OCI-LY7 (cell line): ENCODE measurements around the gene ELK4. TPM values are rescaled to one million over a fixed set of nuclear protein-coding genes. Genes with fewer than 3 reads are reported as not detected.

Experiments
- BruUV-seq: library from RNA; stranded (reverse); fragments of 400-500 nt; replicated peaks from 2 replicates; lab custom pipeline; 2021; lab: Mats Ljungman, UMichigan
- CTCF ChIA-PET: fragments of 300-600 bp; sonication (Branson Sonifier 250); formaldehyde crosslinking; loops from one replicate; lab custom pipeline; 2022; ENCODE audit warnings: antibody characterized with exemption; ENCODE audit not compliant: unreplicated experiment; lab: Charles Lee
- POLR2A ChIA-PET: fragments of 300-600 bp; sonication (Branson Sonifier 250); formaldehyde crosslinking; loops from one replicate; lab custom pipeline; 2022; ENCODE audit warnings: antibody characterized with exemption; lab: Charles Lee
- DNase-seq: peaks from one replicate; pipeline ENCODE4 v3.0.0-alpha.2; 2015; ENCODE audit warnings: low spot score
- H2AFZ ChIP-seq: fragments of 200-600 bp; sonication (generic), shearing (Covaris generic); 2 replicates; pipeline ENCODE4 v1.6.1; 2014; ENCODE audit warnings: mild to moderate bottlenecking, antibody characterized with exemption, low read length, moderate library complexity
- H3K27ac ChIP-seq: fragments of 200-600 bp; sonication (generic); 2 replicates; pipeline ENCODE4 v1.5.1; 2014; ENCODE audit warnings: mixed run types, low read depth, mild to moderate bottlenecking, moderate library complexity, low read length, inconsistent platforms; ENCODE audit not compliant: poor library complexity, severe bottlenecking
- H3K36me3 ChIP-seq: fragments of 200-600 bp; sonication (generic); 2 replicates; pipeline ENCODE4 v1.6.1; 2014; ENCODE audit warnings: mild to moderate bottlenecking, antibody characterized with exemption, low read length, moderate library complexity, mixed read lengths; ENCODE audit not compliant: insufficient read depth
- H3K4me1 ChIP-seq: fragments of 200-600 bp; sonication (generic); 2 replicates; pipeline ENCODE4 v1.5.1; 2014; ENCODE audit warnings: mild to moderate bottlenecking, low read length; ENCODE audit not compliant: insufficient read depth, poor library complexity, severe bottlenecking
- H3K4me2 ChIP-seq: fragments of 200-600 bp; sonication (generic); 2 replicates; pipeline ENCODE4 v1.6.1; 2014; ENCODE audit warnings: mild to moderate bottlenecking, low read length
- H3K4me3 ChIP-seq: fragments of 200-600 bp; sonication (generic); 2 replicates; pipeline ENCODE4 v1.5.1; 2014; ENCODE audit warnings: mild to moderate bottlenecking, low read depth, low read length; ENCODE audit not compliant: poor library complexity, severe bottlenecking
- H3K79me2 ChIP-seq: fragments of 200-600 bp; sonication (generic); 2 replicates; pipeline ENCODE4 v1.6.1; 2016; ENCODE audit warnings: low read depth, mild to moderate bottlenecking, low read length, moderate library complexity, mixed read lengths; ENCODE audit not compliant: insufficient read depth
- H3K9me2 ChIP-seq: fragments of 200-600 bp; sonication (generic); 2 replicates; pipeline ENCODE4 v1.6.1; 2016; ENCODE audit warnings: mild to moderate bottlenecking, low read length, mixed read lengths; ENCODE audit not compliant: insufficient read depth
- H3K9me3 ChIP-seq: fragments of 200-600 bp; sonication (generic); 2 replicates; pipeline ENCODE4 v1.6.1; 2014; ENCODE audit warnings: mild to moderate bottlenecking, mixed run types, low read length, mixed read lengths
- H4K20me1 ChIP-seq: fragments of 200-600 bp; sonication (generic); 2 replicates; pipeline ENCODE4 v1.6.1; 2014; ENCODE audit warnings: mild to moderate bottlenecking, antibody characterized with exemption, low read length, moderate library complexity, mixed read lengths; ENCODE audit not compliant: insufficient read depth
- EZH2phosphoT487 ChIP-seq: fragments of 200-600 bp; sonication (generic); IDR thresholded peaks from 2 replicates; pipeline ENCODE4 v1.6.1; 2018; ENCODE audit warnings: low read depth, borderline replicate concordance, mild to moderate bottlenecking, mixed run types, antibody characterized with exemption, low read length, moderate library complexity, mixed read lengths
- intact Hi-C: fragments of 100-400 bp; cut with micrococcal nuclease; formaldehyde crosslinking; loops from one replicate; pipeline ENCODE4 v1.10.0; 2022; ENCODE audit not compliant: unreplicated experiment
- total RNA-seq, 2 experiments: library from RNA; depleted of rRNA in 1 of 2; stranded (reverse); fragments of >200 nt in 1 of 2; shearing (Covaris generic) in 1 of 2; gene quantifications; 2 replicates each; pipeline ENCODE4 v1.2.3, GENCODE V29; 2014 to 2022
- TF ChIP-seq, protein P1 (sequence below): fragments of 200-600 bp; sonication (generic); conservative IDR thresholded peaks from 2 replicates; pipeline ENCODE4 v1.5.1; 2014; ENCODE audit warnings: mild to moderate bottlenecking, antibody characterized with exemption, low read length, moderate library complexity, mixed read lengths

Gene ELK4
- total RNA-seq, 2 experiments from 2014 or later, result 26.4 to 88.3 TPM

DNA sequence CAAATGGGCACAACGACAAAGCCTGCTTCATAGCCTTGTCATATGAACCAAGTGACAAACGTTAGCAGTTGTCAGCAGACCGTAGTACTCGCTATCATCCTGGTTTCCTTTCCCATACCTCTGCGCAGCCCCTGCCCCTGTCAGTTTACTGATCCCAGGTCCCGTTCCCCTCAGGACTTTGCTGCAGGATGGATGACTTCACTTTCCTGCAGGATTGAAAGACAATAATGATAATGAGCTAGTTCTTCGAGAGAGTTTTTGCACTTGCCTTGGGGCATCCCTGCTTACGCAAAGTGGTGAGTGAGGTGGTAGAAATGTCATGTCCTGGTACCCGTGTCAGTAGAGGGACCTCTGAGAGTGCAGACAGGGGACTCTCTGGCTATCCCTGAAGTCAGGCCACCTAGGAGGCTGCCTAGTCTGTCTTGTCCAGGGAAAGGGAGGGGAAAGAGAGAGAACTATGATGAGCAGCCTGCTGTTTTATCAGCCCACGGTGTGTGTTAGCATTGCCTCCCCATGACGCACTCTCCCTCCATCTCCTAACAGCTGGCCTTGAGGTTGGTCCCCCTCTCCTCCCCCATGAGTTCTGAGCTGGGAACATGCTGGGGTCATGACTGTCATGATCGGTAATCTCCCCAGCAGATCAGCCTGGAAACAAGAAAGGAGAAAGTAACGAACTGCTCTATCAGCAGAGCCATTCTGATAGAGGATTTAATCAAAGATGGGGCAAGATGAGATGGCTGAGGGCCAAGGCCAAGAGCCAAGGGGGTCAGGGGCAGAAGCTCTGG is 53.7 kb downstream of the ELK4 start:
- CTCF ChIA-PET, result no interaction called here
- POLR2A ChIA-PET, result interaction anchor here (0.6 kb wide), 1 partner anchor 114 kb away, joined by 3 read pairs; no protein-coding TSS in a partner anchor
- Histone ChIP-seq H3K27ac (no peak overlapping the region), H3K9me2 (no peaks in the 10 kb centered on the region), H2AFZ (no peak overlapping the region), H3K79me2 (no peaks in the 10 kb centered on the region), H4K20me1 (no peaks in the 10 kb centered on the region), H3K4me1 (peaks cover 10% of the 10 kb centered on the region), H3K36me3 (no peaks in the 10 kb centered on the region), H3K4me2 (no peak overlapping the region), H3K4me3 (no peak overlapping the region), H3K9me3 (no peaks in the 10 kb centered on the region)
- no peak for DNase-seq
- no peak for TF ChIP-seq EZH2phosphoT487
- TF ChIP-seq, protein P1, sequence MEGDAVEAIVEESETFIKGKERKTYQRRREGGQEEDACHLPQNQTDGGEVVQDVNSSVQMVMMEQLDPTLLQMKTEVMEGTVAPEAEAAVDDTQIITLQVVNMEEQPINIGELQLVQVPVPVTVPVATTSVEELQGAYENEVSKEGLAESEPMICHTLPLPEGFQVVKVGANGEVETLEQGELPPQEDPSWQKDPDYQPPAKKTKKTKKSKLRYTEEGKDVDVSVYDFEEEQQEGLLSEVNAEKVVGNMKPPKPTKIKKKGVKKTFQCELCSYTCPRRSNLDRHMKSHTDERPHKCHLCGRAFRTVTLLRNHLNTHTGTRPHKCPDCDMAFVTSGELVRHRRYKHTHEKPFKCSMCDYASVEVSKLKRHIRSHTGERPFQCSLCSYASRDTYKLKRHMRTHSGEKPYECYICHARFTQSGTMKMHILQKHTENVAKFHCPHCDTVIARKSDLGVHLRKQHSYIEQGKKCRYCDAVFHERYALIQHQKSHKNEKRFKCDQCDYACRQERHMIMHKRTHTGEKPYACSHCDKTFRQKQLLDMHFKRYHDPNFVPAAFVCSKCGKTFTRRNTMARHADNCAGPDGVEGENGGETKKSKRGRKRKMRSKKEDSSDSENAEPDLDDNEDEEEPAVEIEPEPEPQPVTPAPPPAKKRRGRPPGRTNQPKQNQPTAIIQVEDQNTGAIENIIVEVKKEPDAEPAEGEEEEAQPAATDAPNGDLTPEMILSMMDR, result no peak
- no TSS peak for BruUV-seq
- intact Hi-C loops, result no loop called here

DNA sequence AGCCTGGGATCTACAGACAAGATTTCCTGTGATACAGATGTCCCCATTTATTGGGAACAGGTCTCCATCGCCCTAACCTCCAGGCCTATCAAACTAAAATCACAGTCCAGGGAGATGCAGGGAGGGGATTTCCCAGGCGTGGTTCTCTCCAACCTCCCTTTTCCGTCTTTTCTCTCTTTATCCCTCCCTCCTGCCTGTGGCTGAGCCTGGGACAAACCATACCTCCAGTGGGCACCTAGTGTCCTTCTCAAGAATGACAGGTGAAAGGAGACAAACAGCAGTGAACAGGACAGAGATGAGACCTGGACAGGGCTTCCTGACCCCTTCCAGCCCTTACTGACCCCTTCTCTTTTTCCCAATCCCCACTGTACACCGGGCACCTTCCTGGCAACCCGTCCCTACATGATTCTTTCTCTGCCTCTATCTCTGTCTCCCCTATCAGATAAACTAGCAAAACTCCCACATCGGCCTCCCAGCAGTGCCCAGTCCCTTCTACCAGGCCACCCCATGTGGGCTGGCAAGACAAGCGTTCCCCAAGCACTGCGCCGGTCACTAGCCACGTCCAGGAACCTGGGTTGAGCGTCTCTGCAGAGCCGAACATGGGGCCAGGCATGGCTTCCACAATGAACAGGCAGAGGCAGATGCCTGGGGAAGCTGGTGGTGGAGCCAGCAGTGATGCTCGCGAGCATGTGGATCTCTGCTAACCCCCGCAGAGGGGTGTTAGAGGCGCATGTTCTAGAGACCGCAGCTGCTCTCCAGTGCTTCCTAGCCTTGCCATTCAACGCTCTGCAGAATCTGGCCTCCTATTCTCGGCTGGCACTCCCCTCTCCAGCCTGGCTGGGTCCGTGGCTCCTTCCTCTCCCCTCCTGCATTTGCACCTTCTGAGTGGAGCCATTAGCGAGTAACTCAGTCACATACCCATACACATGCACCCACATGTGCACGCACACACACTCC is 54.7 kb downstream of the ELK4 start:
- H3K9me2 ChIP-seq, result no peaks in the 10 kb centered on the region
- TF ChIP-seq EZH2phosphoT487, result no peak
- TF ChIP-seq, protein P1, result no peak
- no peak for DNase-seq
- no TSS peak for BruUV-seq
- H3K9me3 ChIP-seq, result no peaks in the 10 kb centered on the region
- no peaks in the 10 kb centered on the region for H3K79me2 ChIP-seq
- H3K4me2 ChIP-seq, result no peak overlapping the region
- H3K36me3 ChIP-seq, result no peaks in the 10 kb centered on the region
- H3K27ac ChIP-seq, result no peak overlapping the region
- no peaks in the 10 kb centered on the region for H4K20me1 ChIP-seq
- no peak overlapping the region for H2AFZ ChIP-seq
- CTCF ChIA-PET, result no interaction called here
- intact Hi-C loops, result no loop called here
- peaks cover under 1% of the 10 kb centered on the region for H3K4me1 ChIP-seq
- H3K4me3 ChIP-seq, result no peak overlapping the region
- POLR2A ChIA-PET, result no interaction called here
